SK-N-SH (cell line): ENCODE data around the gene MAML3. TPM values are rescaled to one million over a fixed set of nuclear protein-coding genes. Genes with fewer than 3 reads are reported as not detected.

ENCODE experiments used
- CTCF ChIA-PET: fragments of 300-600, 350-600 bp; formaldehyde crosslinking; extraction: SDS; loops from one replicate; lab custom pipeline; 2021; lab: Yijun Ruan, JAX
- POLR2A ChIA-PET: fragments of 350-600 bp; sonication (Branson Sonifier 250); formaldehyde crosslinking; extraction: SDS; loops from one replicate; lab custom pipeline; 2020; ENCODE audit warnings: antibody characterized with exemption, inconsistent platforms; lab: Yijun Ruan, JAX
- DNase-seq: peaks from one replicate; pipeline ENCODE4 v3.0.0; 2012
- H2AFZ ChIP-seq: fragments of 200-600 bp; sonication (generic); 2 replicates; pipeline ENCODE4 v1.8.1; 2016; ENCODE audit warnings: antibody characterized with exemption, mild to moderate bottlenecking, low read depth
- H3F3A ChIP-seq: fragments of 200-600 bp; sonication (generic); replicated peaks from 2 replicates; pipeline ENCODE3; 2016; ENCODE audit warnings: antibody characterized with exemption, mild to moderate bottlenecking; ENCODE audit not compliant: insufficient read depth
- H3K27ac ChIP-seq, 2 experiments: fragments of 200-500 bp in 1 of 2; fragments of 200-600 bp in 1 of 2; sonication (Bioruptor generic) in 1 of 2; sonication (generic), shearing (Covaris generic) in 1 of 2; 2 replicates each; pipeline versions ENCODE4 v1.5.1 to v1.6.1; 2014 to 2016; ENCODE audit warnings: low read depth in 2 of 2, inconsistent platforms in 1 of 2, low read length in 1 of 2, mild to moderate bottlenecking in 1 of 2, mixed read lengths in 1 of 2
- H3K27me3 ChIP-seq: fragments of 200-600 bp; sonication (generic), shearing (Covaris generic); 2 replicates; pipeline ENCODE4 v1.6.1; 2016; ENCODE audit warnings: mixed run types; ENCODE audit not compliant: insufficient read depth
- H3K36me3 ChIP-seq, 2 experiments: fragments of 200-500 bp in 1 of 2; fragments of 200-600 bp in 1 of 2; sonication (Bioruptor generic) in 1 of 2; sonication (generic) in 1 of 2; replicated peaks in 1 of 2; 2 replicates each; pipeline versions ENCODE3 to v1.5.1; 2014 to 2016; ENCODE audit warnings: low read length in 1 of 2, mild to moderate bottlenecking in 1 of 2; ENCODE audit not compliant: insufficient read depth in 2 of 2, control insufficient read depth in 1 of 2
- H3K4me1 ChIP-seq, 2 experiments: fragments of 200-500 bp in 1 of 2; fragments of 200-600 bp in 1 of 2; sonication (Bioruptor generic) in 1 of 2; sonication (generic), shearing (Covaris generic) in 1 of 2; 2 replicates each; pipeline versions ENCODE4 v1.5.1 to v1.6.1; 2014 to 2016; ENCODE audit warnings: low read depth in 1 of 2, low read length in 1 of 2, mixed run types in 1 of 2; ENCODE audit not compliant: insufficient read depth in 2 of 2, control insufficient read depth in 1 of 2
- H3K4me2 ChIP-seq: fragments of 200-600 bp; sonication (generic), shearing (Covaris generic); 2 replicates; pipeline ENCODE4 v1.6.1; 2017; ENCODE audit warnings: mixed run types
- H3K4me3 ChIP-seq, 2 experiments: fragments of 200-500 bp in 1 of 2; fragments of 200-600 bp in 1 of 2; sonication (Bioruptor generic) in 1 of 2; sonication (generic), shearing (Covaris generic) in 1 of 2; 2 replicates each; pipeline versions ENCODE4 v1.5.1 to v1.8.1; 2014 to 2016; ENCODE audit warnings: low read depth in 2 of 2, inconsistent platforms in 1 of 2, low read length in 1 of 2, mild to moderate bottlenecking in 1 of 2, mixed read lengths in 1 of 2, moderate library complexity in 1 of 2
- H3K79me2 ChIP-seq: fragments of 200-600 bp; sonication (generic); 2 replicates; pipeline ENCODE4 v1.8.1; 2017; ENCODE audit warnings: mild to moderate bottlenecking; ENCODE audit not compliant: insufficient read depth
- H3K9ac ChIP-seq: fragments of 200-600 bp; sonication (generic); 2 replicates; pipeline ENCODE4 v1.6.1; 2017; ENCODE audit warnings: mixed run types
- H3K9me2 ChIP-seq: fragments of 200-600 bp; sonication (generic); 2 replicates; pipeline ENCODE4 v1.6.1; 2017; ENCODE audit warnings: mixed run types
- H3K9me3 ChIP-seq: fragments of 200-600 bp; sonication (generic); 2 replicates; pipeline ENCODE4 v1.6.1; 2017; ENCODE audit warnings: mixed run types, mild to moderate bottlenecking, moderate library complexity
- H4K20me1 ChIP-seq: fragments of 200-600 bp; sonication (generic); 2 replicates; pipeline ENCODE4 v1.6.1; 2017; ENCODE audit warnings: mild to moderate bottlenecking, mixed run types; ENCODE audit not compliant: insufficient read depth
- CTCF ChIP-seq: fragments of 200-600 bp; sonication (generic); IDR thresholded peaks from 2 replicates; pipeline ENCODE4 v1.6.1; 2017; ENCODE audit warnings: antibody characterized with exemption, mild to moderate bottlenecking, moderate library complexity
- FOXJ3 ChIP-seq: sonication (generic); formaldehyde crosslinking; IDR thresholded peaks from 2 replicates; pipeline ENCODE4 v1.5.1; 2020; ENCODE audit warnings: mild to moderate bottlenecking, missing genetic modification reagents
- GABPA ChIP-seq: IDR thresholded peaks from 2 replicates; pipeline ENCODE4 v1.4.0; 2012; ENCODE audit warnings: low read depth, mild to moderate bottlenecking
- GATA2 ChIP-seq: sonication (generic); formaldehyde crosslinking; IDR thresholded peaks from 2 replicates; pipeline ENCODE4 v1.5.0; 2020; ENCODE audit warnings: mild to moderate bottlenecking, missing genetic modification reagents
- JUND ChIP-seq: IDR thresholded peaks from 2 replicates; pipeline ENCODE4 v1.4.0; 2012
- MAX ChIP-seq: IDR thresholded peaks from 2 replicates; pipeline ENCODE4 v1.4.0; 2012; ENCODE audit warnings: low read depth
- MXI1 ChIP-seq: IDR thresholded peaks from 2 replicates; pipeline ENCODE4 v1.6.1; 2012; ENCODE audit warnings: mild to moderate bottlenecking, low read depth, low read length, improper control_type of control experiment
- NRF1 ChIP-seq: IDR thresholded peaks from 2 replicates; pipeline ENCODE4 v1.6.1; 2012; ENCODE audit warnings: low read depth, mild to moderate bottlenecking, low read length
- REST ChIP-seq: IDR thresholded peaks from 2 replicates; pipeline ENCODE4 v1.6.1; 2012; ENCODE audit warnings: mild to moderate bottlenecking, low read depth, low read length, moderate library complexity
- SMC3 ChIP-seq: IDR thresholded peaks from 2 replicates; pipeline ENCODE4 v1.6.1; 2012; ENCODE audit warnings: low read depth, low read length, improper control_type of control experiment
- TAF1 ChIP-seq: IDR thresholded peaks from 2 replicates; pipeline ENCODE4 v1.6.1; 2012; ENCODE audit warnings: low read depth, mild to moderate bottlenecking, low read length, moderate library complexity, borderline replicate concordance
- TCF12 ChIP-seq: IDR thresholded peaks from 2 replicates; pipeline ENCODE4 v1.4.0; 2012
- ZBTB33 ChIP-seq: IDR thresholded peaks from 2 replicates; pipeline ENCODE4 v1.4.0; 2012; ENCODE audit warnings: low read depth, borderline replicate concordance
- WGBS: methylation state at CpG from one replicate; pipeline ENCODE4 v1.1.6; 2017; ENCODE audit warnings: low lambda C conversion rate; 5-methylcytosine and 5-hydroxymethylcytosine counted together
- polyA plus RNA-seq, 3 experiments: library from polyadenylated mRNA; depleted of rRNA; stranded (reverse); fragments of >200 nt; gene quantifications; 2 replicates each; pipeline ENCODE4 v1.2.3, GENCODE V29; 2012

MAML3 gene
- polyA plus RNA-seq, 1 of the 3 experiments (the other 2 are of a cell fraction) = 5.3 TPM

GRCh38 chr4:139834226-139834662 lies 319.7 kb downstream of the MAML3 start:
- no peak for TF ChIP-seq MXI1
- no peak for TF ChIP-seq TAF1
- no peak for TF ChIP-seq JUND
- no peak for TF ChIP-seq REST
- TF ChIP-seq MAX = no peak
- no peak for TF ChIP-seq ZBTB33
- TF ChIP-seq GATA2 (CRISPR knock-in tag) = no peak
- TF ChIP-seq GABPA = no peak
- no peak for TF ChIP-seq NRF1
- TF ChIP-seq FOXJ3 (CRISPR knock-in tag) = no peak
- no peak for TF ChIP-seq TCF12
- TF ChIP-seq SMC3 = no peak
- no peak for TF ChIP-seq CTCF
- Histone ChIP-seq H3K9ac (no peak overlapping the region), H3K4me1 (peaks cover 7 to 28% of the 10 kb centered on the region in 2 experiments; a peak in 3 of 4 replicates), H3K4me2 (no peak overlapping the region), H4K20me1 (no peaks in the 10 kb centered on the region), H3F3A (no peaks in the 10 kb centered on the region), H3K79me2 (no peaks in the 10 kb centered on the region), H3K9me3 (no peaks in the 10 kb centered on the region), H3K4me3 (no peak overlapping the region), H3K36me3 (no peaks in the 10 kb centered on the region), H3K27me3 (no peaks in the 10 kb centered on the region), H3K9me2 (no peaks in the 10 kb centered on the region), H3K27ac (peak overlapping the region in 1 of 2 experiments; percentile 76; a peak in 2 of 4 replicates), H2AFZ (no peak overlapping the region)
- ChIA-PET CTCF (no interaction called here), POLR2A (interaction anchor here (0.7 kb wide), 1 partner anchor 215 kb away, joined by 4 read pairs; no protein-coding TSS in a partner anchor)
- DNase-seq = no peak
- 92% methylated on average over 5 of the region's 8 CpGs for WGBS
